ENCODE results near the gene SLC45A2.
"Not testable (repeated sequence)": the region's sequence is repeated elsewhere in the genome, so short reads cannot be mapped to it uniquely, and the experiment has no call there.

The SLC45A2 gene

DNA sequence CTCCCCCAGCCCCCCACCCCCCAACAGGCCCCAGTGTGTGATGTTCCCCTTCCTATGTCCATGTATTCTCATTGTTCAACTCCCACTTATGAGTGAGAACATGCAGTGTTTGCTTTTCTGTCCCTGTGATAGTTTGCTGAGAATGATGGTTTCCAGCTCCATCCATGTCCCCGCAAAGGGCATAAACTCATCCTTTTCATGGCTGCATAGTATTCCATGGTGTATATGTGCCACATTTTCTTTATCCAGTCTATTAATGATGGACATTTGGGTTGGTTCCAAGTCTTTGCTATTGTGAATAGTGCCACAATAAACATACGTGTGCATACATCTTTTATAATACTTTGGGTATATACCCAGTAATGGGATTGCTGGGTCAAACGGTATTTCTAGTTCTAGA lies 69.6 kb downstream of the SLC45A2 start:
- not testable (repeated sequence) for DNase-seq

DNA sequence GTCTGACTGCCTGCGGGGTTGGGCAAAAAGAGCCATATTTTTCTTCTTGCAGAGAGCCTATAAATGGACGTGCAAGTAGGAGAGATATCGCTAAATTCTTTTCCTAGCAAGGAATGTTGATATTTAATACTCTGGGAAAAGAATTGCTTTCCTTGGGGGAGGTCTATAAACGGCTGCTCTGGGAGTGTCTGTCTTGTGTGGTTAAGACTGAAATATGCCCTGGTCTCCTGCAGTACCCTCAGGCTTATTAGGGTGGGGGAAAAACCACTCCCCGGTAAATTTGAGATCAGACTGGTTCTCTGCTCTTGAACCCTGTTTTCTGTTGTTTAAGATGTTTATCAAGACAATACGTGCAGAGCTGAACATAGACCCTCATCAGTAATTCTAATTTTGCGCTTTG lies 78.2 kb downstream of the SLC45A2 start:
- not testable (repeated sequence) for DNase-seq

DNA sequence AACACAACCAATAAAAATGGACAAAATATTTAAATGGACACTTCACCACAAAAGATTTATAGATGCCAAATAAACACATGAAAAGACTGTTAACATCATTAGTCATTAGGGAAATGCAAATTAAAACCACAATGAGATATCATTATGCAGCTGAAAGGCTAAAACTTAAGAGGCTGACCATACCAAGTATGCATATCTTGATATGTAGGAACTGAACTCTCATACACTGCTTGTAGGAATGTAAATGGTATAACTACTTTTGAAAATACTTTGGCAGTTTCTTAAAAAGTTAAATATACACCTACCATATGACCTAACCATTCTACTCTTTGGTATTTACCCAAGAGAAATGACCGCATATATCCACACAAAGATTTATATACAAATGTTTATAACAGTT lies 79.1 kb downstream of the SLC45A2 start:
- no peak for DNase-seq

DNA sequence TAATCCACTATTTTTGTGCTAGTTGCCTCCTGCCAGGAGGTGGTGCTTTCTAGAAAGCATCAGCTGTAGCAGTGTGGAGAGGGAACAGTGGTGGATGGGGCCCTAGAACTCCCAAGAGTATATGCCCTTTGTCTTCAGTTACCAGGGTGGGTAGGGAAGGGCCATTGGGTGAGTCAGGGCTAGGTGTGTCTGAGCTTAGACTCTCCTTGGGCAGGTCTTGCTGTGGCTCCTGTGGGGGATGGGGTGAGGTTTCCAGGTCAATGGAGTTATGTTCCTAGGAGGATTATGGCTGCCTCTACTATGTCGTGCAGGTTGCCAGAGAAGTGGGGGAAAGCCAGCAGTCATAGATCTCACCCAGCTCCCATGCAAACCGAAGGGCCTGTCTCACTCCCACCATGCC lies 81.4 kb downstream of the SLC45A2 start:
- no peak for DNase-seq

DNA sequence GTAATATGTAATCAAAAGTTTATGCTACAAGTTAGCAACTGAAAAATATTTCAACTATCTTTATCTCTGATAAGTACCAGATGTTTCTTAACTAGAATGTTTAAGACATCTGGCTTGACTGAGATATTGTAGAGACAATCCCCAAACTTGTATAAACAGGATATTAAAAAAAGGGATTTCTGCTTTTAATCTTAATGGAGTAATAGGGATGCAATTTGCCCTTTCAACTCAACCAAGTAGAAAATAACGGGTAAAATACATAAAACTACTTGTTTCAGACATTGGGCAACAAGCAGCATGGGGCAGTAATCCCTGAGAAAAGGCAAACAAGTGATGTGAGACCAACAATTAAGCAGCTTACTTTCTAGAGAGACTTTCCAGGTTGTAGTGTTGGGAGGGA lies 83.3 kb downstream of the SLC45A2 start:
- DNase-seq: no peak

Measured in NCI-H69 (cell line).